Transverse colon (tissue), 4 donors: Measurements from ENCODE around the gene NFASC. TPM values are rescaled to one million over a fixed set of nuclear protein-coding genes. Genes with fewer than 3 reads are reported as not detected.

Source experiments
- DNase-seq: peaks from one replicate; pipeline ENCODE4 v3.0.0-alpha.2; 2019
- H3K27ac ChIP-seq, 4 donors: fragments of 200-600 bp; sonication (generic); 2 replicates each; pipeline ENCODE4 v1.5.1; 2016 to 2018; ENCODE audit warnings: inconsistent platforms in 4 of 4
- H3K27me3 ChIP-seq: fragments of 200-600 bp; sonication (generic); 2 replicates; pipeline ENCODE4 v1.5.1; 2017; ENCODE audit warnings: inconsistent platforms
- H3K36me3 ChIP-seq, 4 donors: fragments of 200-600 bp; sonication (generic); 2 replicates each; pipeline ENCODE4 v1.5.1; 2017 to 2019; ENCODE audit warnings: inconsistent platforms in 4 of 4
- H3K4me1 ChIP-seq, 4 donors: fragments of 200-600 bp; sonication (generic); 2 replicates each; pipeline ENCODE4 v1.5.1; 2017 to 2020; ENCODE audit warnings: inconsistent platforms in 4 of 4
- H3K4me3 ChIP-seq, 4 donors: fragments of 200-600 bp; sonication (generic); 1 replicate in 1 of 4; 2 replicates in 3 of 4; pipeline versions ENCODE4 v1.5.1 to v1.6.1; 2017 to 2019; ENCODE audit warnings: inconsistent platforms in 4 of 4
- H3K9me3 ChIP-seq, 2 donors: fragments of 200-600 bp; sonication (generic); 2 replicates each; pipeline ENCODE4 v1.5.1; 2017 to 2019; ENCODE audit warnings: inconsistent platforms in 2 of 2
- CTCF ChIP-seq, 5 experiments: fragments of 200-600 bp in 3 of 5; fragments of 450-650 bp in 2 of 5; sonication (generic) in 3 of 5; IDR thresholded peaks; 1 replicate in 2 of 5; 2 replicates in 3 of 5; pipeline ENCODE4 v1.5.1; 2016 to 2017; ENCODE audit warnings: antibody characterized with exemption in 5 of 5, inconsistent platforms in 3 of 5, mild to moderate bottlenecking in 2 of 5, moderate library complexity in 1 of 5
- EP300 ChIP-seq: sonication (generic); formaldehyde crosslinking; IDR thresholded peaks from one replicate; pipeline ENCODE4 v1.6.1; 2017; ENCODE audit warnings: antibody characterized with exemption, low read depth
- POLR2A ChIP-seq: fragments of 450-650 bp; IDR thresholded peaks from one replicate; pipeline ENCODE4 v1.6.1; 2016; ENCODE audit warnings: antibody characterized with exemption, mild to moderate bottlenecking, moderate library complexity
- POLR2AphosphoS5 ChIP-seq, 3 donors: sonication (generic); formaldehyde crosslinking; IDR thresholded peaks; one replicate each; pipeline ENCODE4 v1.6.1; 2016; ENCODE audit warnings: antibody characterized with exemption in 3 of 3
- WGBS, 2 donors: methylation state at CpG; one replicate each; pipeline ENCODE4 v1.1.5; 2018; ENCODE audit warnings: low coverage in 1 of 2; 5-methylcytosine and 5-hydroxymethylcytosine counted together
- in situ Hi-C, 4 donors: fragments of 200-750 bp; cut with MboI; loops; one replicate each; pipeline versions ENCODE4 v1.15.0 to v1.15.1; 2017; ENCODE audit warnings: low sequenced_read_pairs in 3 of 4, low pct_ligation_motif_present in 1 of 4, low pct_unique_long_range_greater_than_20kb in 1 of 4
- intact Hi-C: fragments of 100-400 bp; cut with DNase I; formaldehyde crosslinking; loops from one replicate; pipeline ENCODE4 v1.15.1; 2023; ENCODE audit warnings: low total_unique reads
- total RNA-seq, 4 donors: library from RNA; depleted of rRNA; stranded (reverse); fragments of >200 nt; gene quantifications; one replicate each; pipeline ENCODE4 v1.1.0, GENCODE V29; 2016

Gene NFASC
- total RNA-seq, 4 donors from 2014 or later, result 11.3 to 48.8 (median 13.4) TPM

DNA sequence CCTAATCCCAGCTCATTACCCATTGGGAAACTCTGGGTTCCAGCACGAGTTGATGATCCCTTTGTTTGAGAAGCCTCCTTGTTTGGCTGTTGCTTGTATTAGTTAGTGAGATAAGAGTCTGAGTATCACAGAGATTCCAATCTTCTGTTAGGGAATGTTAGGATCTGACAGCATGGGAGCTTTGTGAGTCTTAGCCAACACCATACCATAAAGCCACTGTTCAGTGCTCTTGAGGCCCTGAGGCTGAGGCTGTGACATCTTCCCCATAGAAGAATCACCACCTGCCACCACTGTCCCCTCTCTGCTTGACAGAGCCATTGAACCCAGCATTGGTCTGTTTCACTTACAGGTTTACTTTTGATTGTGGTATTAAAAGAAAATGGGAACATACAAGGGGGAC lies 29.3 kb upstream of the NFASC start:
- TF ChIP-seq POLR2AphosphoS5 (IDR thresholded peaks at IDR 0.05) (no peak), POLR2A (no peak), EP300 (no peak), CTCF (IDR thresholded peaks at IDR 0.05) (no peak)
- H3K4me3 ChIP-seq, result no peak overlapping the region
- intact Hi-C loops, result no loop called here
- no peaks in the 10 kb centered on the region for H3K9me3 ChIP-seq
- 31% methylated on average over 1 of the region's 1 CpG; no CpG with 5 or more reads in 1 of the 2 donors for WGBS, 2 donors
- peaks cover 0 to 14% (median 6%) of the 10 kb centered on the region in 4 donors for H3K4me1 ChIP-seq
- DNase-seq, result no peak
- no peaks in the 10 kb centered on the region for H3K36me3 ChIP-seq
- no peak overlapping the region for H3K27ac ChIP-seq
- H3K27me3 ChIP-seq, result no peaks in the 10 kb centered on the region
- in situ Hi-C loops, result no loop called here

- TF ChIP-seq CTCF (IDR thresholded peaks at IDR 0.05), result no peak
- TF ChIP-seq POLR2AphosphoS5 (IDR thresholded peaks at IDR 0.05), result no peak
- TF ChIP-seq EP300, result no peak
- no peak for TF ChIP-seq POLR2A
- H3K4me3 ChIP-seq, result no peak overlapping the region
- peak overlapping the region in 2 of 4 donors; percentile 43 to 48 for H3K27ac ChIP-seq
- H3K27me3 ChIP-seq, result no peaks in the 10 kb centered on the region
- intact Hi-C loops, result no loop called here
- H3K9me3 ChIP-seq, result no peaks in the 10 kb centered on the region
- H3K4me1 ChIP-seq, result peaks cover 0 to 14% (median 6%) of the 10 kb centered on the region in 4 donors
- in situ Hi-C loops, result no loop called here
- DNase-seq, result no peak
- WGBS, 2 donors, result 17 to 78% methylated on average over 1 to 2 of the region's 2 CpGs
- no peaks in the 10 kb centered on the region for H3K36me3 ChIP-seq
Measured at GRCh38 chr1:204841798-204842197, 28.9 kb upstream of the NFASC start.

DNA sequence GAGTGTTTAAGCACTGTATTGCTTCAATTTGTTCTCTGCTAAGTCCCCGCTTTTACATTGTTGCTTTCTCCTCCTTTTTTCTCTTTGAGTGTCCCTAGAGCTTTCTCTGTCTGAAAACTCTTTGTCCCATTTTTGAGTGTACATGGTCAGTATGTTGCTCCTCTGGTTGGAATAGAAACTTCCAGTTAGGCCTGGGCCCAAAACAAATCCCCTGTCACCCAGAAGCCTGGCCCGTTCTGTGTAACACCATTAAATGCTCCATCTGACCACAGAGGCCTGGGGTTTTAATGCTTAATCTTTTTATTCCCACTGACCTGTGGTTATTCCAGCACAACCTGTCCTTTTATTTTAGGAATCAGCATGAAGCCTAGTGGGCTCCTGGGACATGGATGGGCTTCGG lies 28.3 kb upstream of the NFASC start:
- WGBS, 2 donors, result 67 to 90% methylated on average over 1 to 3 of the region's 3 CpGs
- Histone ChIP-seq H3K27ac (peak overlapping the region in 3 of 4 donors; percentile 31 to 48 (median 43)), H3K4me1 (peaks cover 0 to 14% (median 6%) of the 10 kb centered on the region in 4 donors), H3K4me3 (no peak overlapping the region), H3K9me3 (no peaks in the 10 kb centered on the region), H3K27me3 (no peaks in the 10 kb centered on the region), H3K36me3 (no peaks in the 10 kb centered on the region)
- in situ Hi-C loops (no loop called here), intact Hi-C loops (no loop called here)
- TF ChIP-seq POLR2A (no peak), EP300 (no peak)
- no peak for DNase-seq

GRCh38 chr1:204842892-204843291 lies 27.8 kb upstream of the NFASC start:
- Histone ChIP-seq H3K36me3 (no peaks in the 10 kb centered on the region), H3K27me3 (no peaks in the 10 kb centered on the region), H3K9me3 (no peaks in the 10 kb centered on the region), H3K4me3 (no peak overlapping the region), H3K27ac (peak overlapping the region in 3 of 4 donors; percentile 31 to 48 (median 43)), H3K4me1 (peaks cover 0 to 14% (median 6%) of the 10 kb centered on the region in 4 donors)
- DNase-seq, result peak; percentile 30
- intact Hi-C loops, result no loop called here
- in situ Hi-C loops, result no loop called here
- no peak for TF ChIP-seq POLR2AphosphoS5 (IDR thresholded peaks at IDR 0.05)
- TF ChIP-seq POLR2A, result no peak

DNA sequence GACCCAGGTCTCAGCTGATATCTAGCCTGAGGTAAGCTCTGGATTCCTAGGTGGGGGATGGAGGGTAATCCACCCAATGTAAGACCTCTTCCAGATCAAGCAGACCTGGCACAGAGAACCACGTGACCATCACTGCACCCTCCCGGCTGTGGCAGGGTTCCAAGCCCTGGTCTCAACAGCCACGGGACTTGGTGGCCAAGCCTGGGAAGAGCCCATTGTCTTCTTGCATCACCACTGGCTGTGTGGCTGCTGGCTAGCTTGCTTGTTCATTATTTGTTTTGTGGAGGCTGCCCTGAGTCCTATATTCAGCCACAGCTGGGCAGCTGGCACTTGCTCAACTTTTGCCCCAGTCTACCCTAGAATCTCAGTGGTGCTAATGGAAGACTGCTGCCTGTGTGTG lies 24.1 kb upstream of the NFASC start:
- peaks cover 0 to 13% (median 6%) of the 10 kb centered on the region in 4 donors for H3K4me1 ChIP-seq
- no peaks in the 10 kb centered on the region for H3K9me3 ChIP-seq
- intact Hi-C loops, result no loop called here

More for the DNA sequence above, 24.1 kb upstream of the NFASC start:
- TF ChIP-seq EP300, result no peak
- no peak for TF ChIP-seq POLR2AphosphoS5 (IDR thresholded peaks at IDR 0.05)
- no peak for TF ChIP-seq POLR2A
- TF ChIP-seq CTCF (IDR thresholded peaks at IDR 0.05), result no peak
- Histone ChIP-seq H3K4me3 (no peak overlapping the region), H3K27me3 (no peaks in the 10 kb centered on the region), H3K27ac (no peak overlapping the region), H3K36me3 (no peaks in the 10 kb centered on the region)
- no peak for DNase-seq
- in situ Hi-C loops, result no loop called here
- WGBS, 2 donors, result 71% methylated on average over 3 of the region's 3 CpGs; no CpG with 5 or more reads in 1 of the 2 donors
